ENCODE data around the gene SLC25A38. TPM values are rescaled to one million over a fixed set of nuclear protein-coding genes. Genes with fewer than 3 reads are reported as not detected.

SLC25A38 gene
- polyA plus RNA-seq, 2 of the 4 experiments (the other 2 are of a cell fraction), result 31.9 to 52.8 TPM

DNA sequence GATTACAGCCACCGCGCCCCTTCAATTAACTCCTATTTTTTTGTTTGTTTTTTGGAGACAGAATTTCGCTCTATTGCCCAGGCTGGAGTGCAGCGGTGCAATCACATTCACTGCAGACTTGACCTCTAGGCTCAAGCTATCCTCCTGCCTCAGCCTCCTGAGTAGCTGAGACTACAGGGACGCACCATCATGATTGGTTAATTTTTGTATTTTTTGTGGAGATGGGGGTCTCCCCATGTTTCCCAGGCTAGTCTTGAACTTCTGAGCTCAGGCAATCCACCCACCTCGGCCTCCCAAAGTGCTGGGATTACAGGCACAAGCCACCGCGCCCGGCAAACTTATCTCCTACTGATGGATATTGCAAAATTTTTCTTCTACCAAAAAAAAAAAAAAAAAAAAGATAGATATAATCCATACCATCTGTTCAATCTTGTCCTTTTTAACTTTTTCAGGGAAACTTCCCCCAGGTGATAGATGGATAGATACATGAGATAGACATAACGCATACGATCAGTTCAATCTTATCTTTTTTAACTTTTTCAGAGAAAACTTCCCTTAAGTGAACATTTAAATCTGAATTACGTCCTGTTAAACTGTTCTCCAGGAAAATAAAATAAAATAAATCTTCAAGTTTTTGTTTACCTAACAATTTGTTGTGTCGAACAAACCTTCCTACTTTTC is 22.7 kb downstream of the SLC25A38 start:
- no peak for DNase-seq (ENCODE audit: low read depth in 1 of 2, low spot score in 1 of 2)
- WGBS (ENCODE audit: missing lambda C conversion rate), result 72% methylated on average over 13 of the region's 13 CpGs
- no peak for ATAC-seq
- ChIA-PET CTCF (interaction anchor here (0.6 to 1.8 kb wide), 8 partner anchors 9 to 902 kb away, joined by 3 to 14 read pairs (median 4); no protein-coding TSS in a partner anchor), POLR2A (interaction anchor here (1.3 to 1.8 kb wide), 4 partner anchors 10 to 93 kb away, joined by 3 to 18 read pairs (median 6); no protein-coding TSS in a partner anchor)
- no peak for TF ChIP-seq NFE2L2 (conservative IDR thresholded peaks at IDR 0.05; ENCODE audit: low read length)
- TF ChIP-seq FOSB (CRISPR knock-in tag; IDR thresholded peaks at IDR 0.05), result no peak
- TF ChIP-seq, protein P1, sequence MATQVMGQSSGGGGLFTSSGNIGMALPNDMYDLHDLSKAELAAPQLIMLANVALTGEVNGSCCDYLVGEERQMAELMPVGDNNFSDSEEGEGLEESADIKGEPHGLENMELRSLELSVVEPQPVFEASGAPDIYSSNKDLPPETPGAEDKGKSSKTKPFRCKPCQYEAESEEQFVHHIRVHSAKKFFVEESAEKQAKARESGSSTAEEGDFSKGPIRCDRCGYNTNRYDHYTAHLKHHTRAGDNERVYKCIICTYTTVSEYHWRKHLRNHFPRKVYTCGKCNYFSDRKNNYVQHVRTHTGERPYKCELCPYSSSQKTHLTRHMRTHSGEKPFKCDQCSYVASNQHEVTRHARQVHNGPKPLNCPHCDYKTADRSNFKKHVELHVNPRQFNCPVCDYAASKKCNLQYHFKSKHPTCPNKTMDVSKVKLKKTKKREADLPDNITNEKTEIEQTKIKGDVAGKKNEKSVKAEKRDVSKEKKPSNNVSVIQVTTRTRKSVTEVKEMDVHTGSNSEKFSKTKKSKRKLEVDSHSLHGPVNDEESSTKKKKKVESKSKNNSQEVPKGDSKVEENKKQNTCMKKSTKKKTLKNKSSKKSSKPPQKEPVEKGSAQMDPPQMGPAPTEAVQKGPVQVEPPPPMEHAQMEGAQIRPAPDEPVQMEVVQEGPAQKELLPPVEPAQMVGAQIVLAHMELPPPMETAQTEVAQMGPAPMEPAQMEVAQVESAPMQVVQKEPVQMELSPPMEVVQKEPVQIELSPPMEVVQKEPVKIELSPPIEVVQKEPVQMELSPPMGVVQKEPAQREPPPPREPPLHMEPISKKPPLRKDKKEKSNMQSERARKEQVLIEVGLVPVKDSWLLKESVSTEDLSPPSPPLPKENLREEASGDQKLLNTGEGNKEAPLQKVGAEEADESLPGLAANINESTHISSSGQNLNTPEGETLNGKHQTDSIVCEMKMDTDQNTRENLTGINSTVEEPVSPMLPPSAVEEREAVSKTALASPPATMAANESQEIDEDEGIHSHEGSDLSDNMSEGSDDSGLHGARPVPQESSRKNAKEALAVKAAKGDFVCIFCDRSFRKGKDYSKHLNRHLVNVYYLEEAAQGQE (IDR thresholded peaks at IDR 0.05), result no peak
- no peak for TF ChIP-seq ZC3H11A (IDR thresholded peaks at IDR 0.05)
- no peak for TF ChIP-seq RARB (CRISPR knock-in tag; IDR thresholded peaks at IDR 0.05)
- Histone ChIP-seq H3K4me3 (peak overlapping the region; percentile 98), H3K9me3 (no peaks in the 10 kb centered on the region), H3K4me1 (peaks cover 31% of the 10 kb centered on the region), H3K4me2 (peak overlapping the region; percentile 76), H3K27ac (peak overlapping the region; percentile 94 to 95)
- FAIRE-seq, result no peak

- 0% methylated on average over 39 of the region's 63 CpGs for WGBS (ENCODE audit: missing lambda C conversion rate)
- Histone ChIP-seq H3K4me1 (peaks cover 35% of the 10 kb centered on the region), H3K4me2 (peak within 1 kb of the TSS; percentile 89), H3K9me3 (no peaks in the 10 kb centered on the region), H3K4me3 (peak within 1 kb of the TSS; percentile 98), H3K27ac (peak within 1 kb of the TSS; percentile 94 to 95)
- POLR2A ChIA-PET, result interaction anchor here (0.9 to 1.8 kb wide), 7 partner anchors 9 to 92 kb away, joined by 3 to 18 read pairs (median 3); no protein-coding TSS in a partner anchor
- no peak for FAIRE-seq
- CTCF ChIA-PET, result interaction anchor here (0.6 to 1.8 kb wide), 9 partner anchors 8 to 901 kb away, joined by 3 to 14 read pairs (median 3); no protein-coding TSS in a partner anchor
- peak; percentile 94 to 96 for DNase-seq (ENCODE audit: low read depth in 1 of 2, low spot score in 1 of 2)
- ATAC-seq, result peak; percentile 96 to 97
- TF ChIP-seq HMGXB4 (CRISPR knock-in tag; IDR thresholded peaks at IDR 0.05; ENCODE audit: borderline replicate concordance) (peak; percentile 54; the same call in 1 of the 2 replicates), ZSCAN20 (CRISPR knock-in tag; IDR thresholded peaks at IDR 0.05) (no peak), RFX5 (IDR thresholded peaks at IDR 0.05) (no peak), GATA3 (IDR thresholded peaks at IDR 0.05; ENCODE audit: borderline replicate concordance) (no peak; the same call in 1 of the 2 replicates), ZC3H11A (IDR thresholded peaks at IDR 0.05) (no peak), CBX2 (IDR thresholded peaks at IDR 0.05; ENCODE audit: borderline replicate concordance, low read depth) (no peak), SREBF2 (IDR thresholded peaks at IDR 0.05) (no peak), EHMT2 (IDR thresholded peaks at IDR 0.05; ENCODE audit: low read depth) (no peak), ZNF302 (CRISPR knock-in tag; IDR thresholded peaks at IDR 0.05) (no peak), PBX3 (IDR thresholded peaks at IDR 0.05) (no peak), TFCP2L1 (CRISPR knock-in tag; IDR thresholded peaks at IDR 0.05) (peak; percentile 49), NFE2L2 (conservative IDR thresholded peaks at IDR 0.05; ENCODE audit: low read length) (no peak), RAD21 (conservative IDR thresholded peaks at IDR 0.05 in 1 of 2, IDR thresholded peaks at IDR 0.05 in 1 of 2) (peak; percentile 16 to 30; a peak in 3 of 5 replicates), HDAC2 (IDR thresholded peaks at IDR 0.05) (no peak), HOXB13 (CRISPR knock-in tag; IDR thresholded peaks at IDR 0.05; ENCODE audit: low read depth) (peak; percentile 76; the same call in 1 of the 2 replicates), CHD2 (IDR thresholded peaks at IDR 0.05; ENCODE audit: low read length, partially characterized antibody) (peak; percentile 27), CEBPB (IDR thresholded peaks at IDR 0.05) (no peak), POLR2A (IDR thresholded peaks at IDR 0.05; ENCODE audit: low read length) (peak; percentile 96)
- TF ChIP-seq, protein P2, sequence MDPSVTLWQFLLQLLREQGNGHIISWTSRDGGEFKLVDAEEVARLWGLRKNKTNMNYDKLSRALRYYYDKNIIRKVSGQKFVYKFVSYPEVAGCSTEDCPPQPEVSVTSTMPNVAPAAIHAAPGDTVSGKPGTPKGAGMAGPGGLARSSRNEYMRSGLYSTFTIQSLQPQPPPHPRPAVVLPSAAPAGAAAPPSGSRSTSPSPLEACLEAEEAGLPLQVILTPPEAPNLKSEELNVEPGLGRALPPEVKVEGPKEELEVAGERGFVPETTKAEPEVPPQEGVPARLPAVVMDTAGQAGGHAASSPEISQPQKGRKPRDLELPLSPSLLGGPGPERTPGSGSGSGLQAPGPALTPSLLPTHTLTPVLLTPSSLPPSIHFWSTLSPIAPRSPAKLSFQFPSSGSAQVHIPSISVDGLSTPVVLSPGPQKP (IDR thresholded peaks at IDR 0.05; ENCODE audit: low read depth, low read length), result no peak
- TF ChIP-seq, protein P3, sequence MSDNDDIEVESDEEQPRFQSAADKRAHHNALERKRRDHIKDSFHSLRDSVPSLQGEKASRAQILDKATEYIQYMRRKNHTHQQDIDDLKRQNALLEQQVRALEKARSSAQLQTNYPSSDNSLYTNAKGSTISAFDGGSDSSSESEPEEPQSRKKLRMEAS (IDR thresholded peaks at IDR 0.05), result peak; percentile 99
- TF ChIP-seq, protein P4, sequence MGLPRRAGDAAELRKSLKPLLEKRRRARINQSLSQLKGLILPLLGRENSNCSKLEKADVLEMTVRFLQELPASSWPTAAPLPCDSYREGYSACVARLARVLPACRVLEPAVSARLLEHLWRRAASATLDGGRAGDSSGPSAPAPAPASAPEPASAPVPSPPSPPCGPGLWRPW (IDR thresholded peaks at IDR 0.05), result no peak
- TF ChIP-seq, protein P5, sequence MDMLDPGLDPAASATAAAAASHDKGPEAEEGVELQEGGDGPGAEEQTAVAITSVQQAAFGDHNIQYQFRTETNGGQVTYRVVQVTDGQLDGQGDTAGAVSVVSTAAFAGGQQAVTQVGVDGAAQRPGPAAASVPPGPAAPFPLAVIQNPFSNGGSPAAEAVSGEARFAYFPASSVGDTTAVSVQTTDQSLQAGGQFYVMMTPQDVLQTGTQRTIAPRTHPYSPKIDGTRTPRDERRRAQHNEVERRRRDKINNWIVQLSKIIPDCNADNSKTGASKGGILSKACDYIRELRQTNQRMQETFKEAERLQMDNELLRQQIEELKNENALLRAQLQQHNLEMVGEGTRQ (IDR thresholded peaks at IDR 0.05), result peak; percentile 56
Observed at GRCh38 chr3:39406368-39407258, 23.4 kb downstream of the SLC25A38 start, which contains the start of gene RPSA. TSS of gene RPSA (plus strand) at chr3:39406720. CDS start at chr3:39407654, 934 bp downstream.
